GM18867 (cell line): Measurements from ENCODE around the gene KRTAP10-9.
"Not testable (repeated sequence)": the region's sequence is repeated elsewhere in the genome, so short reads cannot be mapped to it uniquely, and the experiment has no call there.

Experiments used
- ATAC-seq: cut with Tn5 transposase; IDR thresholded peaks from one replicate; pipeline ENCODE4 v1.9.1; 2021; ENCODE audit warnings: mild to moderate bottlenecking, moderate library complexity; ENCODE audit not compliant: unreplicated experiment

Gene KRTAP10-9

GRCh38 chr21:44637851-44638348 lies 11.0 kb downstream of the KRTAP10-9 start:
- not testable (repeated sequence) for ATAC-seq

- not testable (repeated sequence) for ATAC-seq
Observed at GRCh38 chr21:44638506-44639330, 11.8 kb downstream of the KRTAP10-9 start.

- ATAC-seq = no peak
Observed at GRCh38 chr21:44639331-44639655, 12.4 kb downstream of the KRTAP10-9 start.

- ATAC-seq = no peak
Observed at GRCh38 chr21:44640761-44641160, 13.9 kb downstream of the KRTAP10-9 start.

GRCh38 chr21:44643741-44644310 lies 16.9 kb downstream of the KRTAP10-9 start:
- ATAC-seq = no peak

GRCh38 chr21:44644878-44645277 lies 18.0 kb downstream of the KRTAP10-9 start:
- ATAC-seq = no peak

GRCh38 chr21:44646366-44647221 lies 19.7 kb downstream of the KRTAP10-9 start, which contains the start of gene KRTAP10-11:
TSS of gene KRTAP10-11 (plus strand) at chr21:44646414. CDS start at chr21:44646459, 45 bp downstream.
- not testable (repeated sequence) for ATAC-seq

- no peak for ATAC-seq
Observed at GRCh38 chr21:44647222-44647552, 20.3 kb downstream of the KRTAP10-9 start.

GRCh38 chr21:44648557-44649311 lies 21.8 kb downstream of the KRTAP10-9 start:
- no peak for ATAC-seq

GRCh38 chr21:44649521-44650100 lies 22.7 kb downstream of the KRTAP10-9 start:
- ATAC-seq = no peak

- ATAC-seq = no peak
Observed at GRCh38 chr21:44650265-44650972, 23.5 kb downstream of the KRTAP10-9 start.

- ATAC-seq = no peak
Observed at GRCh38 chr21:44650973-44651675, 24.2 kb downstream of the KRTAP10-9 start.

- ATAC-seq = no peak
Observed at GRCh38 chr21:44653123-44653522, 26.2 kb downstream of the KRTAP10-9 start.

- ATAC-seq = no peak
Observed at GRCh38 chr21:44653656-44654575, 27.0 kb downstream of the KRTAP10-9 start.

GRCh38 chr21:44654576-44655175 lies 27.8 kb downstream of the KRTAP10-9 start, which contains the start of gene KRTAP12-4:
TSS of gene KRTAP12-4 (minus strand) at chr21:44654659. CDS start at chr21:44654614, 45 bp downstream.
- ATAC-seq = no peak

- ATAC-seq = no peak
Observed at GRCh38 chr21:44656868-44657267, 30.0 kb downstream of the KRTAP10-9 start.
